GM12878 (cell line): ENCODE measurements around the gene SLC34A3. TPM values are rescaled to one million over a fixed set of nuclear protein-coding genes. Genes with fewer than 3 reads are reported as not detected.

Experiments used
- CREB1 ChIP-seq: IDR thresholded peaks from 2 replicates; pipeline ENCODE4 v1.6.1; 2012; ENCODE audit warnings: low read depth, mild to moderate bottlenecking, inconsistent platforms
- JUND ChIP-seq: IDR thresholded peaks from 2 replicates; pipeline ENCODE4 v1.6.1; 2012; ENCODE audit warnings: low read depth, mild to moderate bottlenecking, low read length, improper control_type of control experiment, moderate library complexity
- NR2C1 ChIP-seq: fragments of 450-650 bp; IDR thresholded peaks from 2 replicates; pipeline ENCODE4 v1.6.1; 2017; ENCODE audit warnings: antibody characterized with exemption, mild to moderate bottlenecking, moderate library complexity
- polyA plus RNA-seq, 11 experiments: library from polyadenylated mRNA; depleted of rRNA in 4 of 11; unstranded in 6 of 11; stranded (reverse) in 5 of 11; fragments of >200 nt; fragmentation: Nextera tagmentation in 4 of 11; fragmentation: Illumina TruSeq in 1 of 11; extraction: Ambion mirVana in 4 of 11; extraction: Trizol in 1 of 11; gene quantifications; 1 replicate in 1 of 11; 2 replicates in 10 of 11; pipeline versions ENCODE4 v1.2.1 to v1.2.3, GENCODE V29; 2011 to 2016; ENCODE audit warnings: inconsistent platforms in 2 of 11, missing spikeins in 2 of 11, low read depth in 1 of 11
- total RNA-seq, 4 experiments: library from RNA; depleted of rRNA in 3 of 4; stranded (reverse); fragments of >200 nt in 3 of 4; fragmentation: Illumina TruSeq in 1 of 4; extraction: Trizol in 1 of 4; gene quantifications; 2 replicates each; pipeline versions ENCODE4 v1.2.1 to v1.2.3, GENCODE V29; 2013 to 2021
- TF ChIP-seq, protein P1 (sequence below): IDR thresholded peaks from 2 replicates; pipeline ENCODE4 v1.6.1; 2011; ENCODE audit warnings: mild to moderate bottlenecking, low read depth, low read length, moderate library complexity; ENCODE audit not compliant: insufficient replicate concordance
- TF ChIP-seq, protein P2 (sequence below): fragments of 450-650 bp; IDR thresholded peaks from 2 replicates; pipeline ENCODE4 v1.6.1; 2018; ENCODE audit warnings: mild to moderate bottlenecking, low read depth, moderate library complexity; ENCODE audit not compliant: partially characterized antibody
- TF ChIP-seq, protein P3 (sequence below): fragments of 450-650 bp; formaldehyde crosslinking; IDR thresholded peaks from 2 replicates; pipeline ENCODE4 v1.5.0; 2022; ENCODE audit warnings: mild to moderate bottlenecking, missing genetic modification characterization

The SLC34A3 gene
- total and polyA plus RNA-seq, 10 of the 15 experiments (the other 5 are each of a cell fraction or from before 2014, with no cell fraction given) = not detected

DNA sequence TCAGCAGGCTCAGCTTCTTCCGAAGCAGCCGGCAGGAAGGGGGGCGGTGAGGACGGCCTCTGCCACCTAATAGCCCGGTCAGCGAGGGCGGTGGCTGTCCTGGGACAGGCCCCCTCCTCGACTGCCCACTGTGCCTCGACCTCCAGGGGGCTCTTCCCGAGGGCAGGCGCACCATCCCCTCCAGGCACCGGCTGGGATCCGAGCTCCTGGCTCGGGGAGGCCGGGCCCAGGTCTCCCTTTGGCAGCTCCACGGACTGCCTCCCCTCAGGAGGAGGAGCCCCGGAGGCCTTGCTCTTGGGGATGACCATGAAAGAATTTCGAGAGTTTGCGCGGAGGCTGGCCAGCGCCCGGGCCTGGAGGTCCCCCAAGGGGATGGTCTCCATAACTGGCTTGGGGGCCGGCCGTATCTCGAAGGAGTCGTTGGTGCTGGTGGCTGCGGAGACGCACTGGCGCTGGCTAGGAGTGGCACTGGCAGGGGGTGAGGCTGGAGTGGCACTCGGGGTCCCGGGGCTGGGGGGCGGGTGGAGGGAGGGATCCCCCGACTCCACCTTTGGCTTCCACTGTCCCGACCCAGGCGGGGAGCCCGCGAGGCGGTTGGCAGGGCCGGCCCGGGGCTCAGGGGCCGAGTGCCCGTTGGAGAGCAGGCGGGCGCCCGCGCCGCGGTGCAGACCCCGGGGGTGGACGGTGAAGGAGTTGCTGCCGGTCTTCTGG lies 31.1 kb upstream of the SLC34A3 start (continued):
- TF ChIP-seq, protein P1, sequence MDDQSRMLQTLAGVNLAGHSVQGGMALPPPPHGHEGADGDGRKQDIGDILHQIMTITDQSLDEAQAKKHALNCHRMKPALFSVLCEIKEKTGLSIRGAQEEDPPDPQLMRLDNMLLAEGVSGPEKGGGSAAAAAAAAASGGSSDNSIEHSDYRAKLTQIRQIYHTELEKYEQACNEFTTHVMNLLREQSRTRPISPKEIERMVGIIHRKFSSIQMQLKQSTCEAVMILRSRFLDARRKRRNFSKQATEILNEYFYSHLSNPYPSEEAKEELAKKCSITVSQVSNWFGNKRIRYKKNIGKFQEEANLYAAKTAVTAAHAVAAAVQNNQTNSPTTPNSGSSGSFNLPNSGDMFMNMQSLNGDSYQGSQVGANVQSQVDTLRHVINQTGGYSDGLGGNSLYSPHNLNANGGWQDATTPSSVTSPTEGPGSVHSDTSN = no peak
- TF ChIP-seq, protein P2, sequence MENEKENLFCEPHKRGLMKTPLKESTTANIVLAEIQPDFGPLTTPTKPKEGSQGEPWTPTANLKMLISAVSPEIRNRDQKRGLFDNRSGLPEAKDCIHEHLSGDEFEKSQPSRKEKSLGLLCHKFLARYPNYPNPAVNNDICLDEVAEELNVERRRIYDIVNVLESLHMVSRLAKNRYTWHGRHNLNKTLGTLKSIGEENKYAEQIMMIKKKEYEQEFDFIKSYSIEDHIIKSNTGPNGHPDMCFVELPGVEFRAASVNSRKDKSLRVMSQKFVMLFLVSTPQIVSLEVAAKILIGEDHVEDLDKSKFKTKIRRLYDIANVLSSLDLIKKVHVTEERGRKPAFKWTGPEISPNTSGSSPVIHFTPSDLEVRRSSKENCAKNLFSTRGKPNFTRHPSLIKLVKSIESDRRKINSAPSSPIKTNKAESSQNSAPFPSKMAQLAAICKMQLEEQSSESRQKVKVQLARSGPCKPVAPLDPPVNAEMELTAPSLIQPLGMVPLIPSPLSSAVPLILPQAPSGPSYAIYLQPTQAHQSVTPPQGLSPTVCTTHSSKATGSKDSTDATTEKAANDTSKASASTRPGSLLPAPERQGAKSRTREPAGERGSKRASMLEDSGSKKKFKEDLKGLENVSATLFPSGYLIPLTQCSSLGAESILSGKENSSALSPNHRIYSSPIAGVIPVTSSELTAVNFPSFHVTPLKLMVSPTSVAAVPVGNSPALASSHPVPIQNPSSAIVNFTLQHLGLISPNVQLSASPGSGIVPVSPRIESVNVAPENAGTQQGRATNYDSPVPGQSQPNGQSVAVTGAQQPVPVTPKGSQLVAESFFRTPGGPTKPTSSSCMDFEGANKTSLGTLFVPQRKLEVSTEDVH = no peak
- TF ChIP-seq JUND (no peak), NR2C1 (no peak), CREB1 (no peak)
- TF ChIP-seq, protein P3, sequence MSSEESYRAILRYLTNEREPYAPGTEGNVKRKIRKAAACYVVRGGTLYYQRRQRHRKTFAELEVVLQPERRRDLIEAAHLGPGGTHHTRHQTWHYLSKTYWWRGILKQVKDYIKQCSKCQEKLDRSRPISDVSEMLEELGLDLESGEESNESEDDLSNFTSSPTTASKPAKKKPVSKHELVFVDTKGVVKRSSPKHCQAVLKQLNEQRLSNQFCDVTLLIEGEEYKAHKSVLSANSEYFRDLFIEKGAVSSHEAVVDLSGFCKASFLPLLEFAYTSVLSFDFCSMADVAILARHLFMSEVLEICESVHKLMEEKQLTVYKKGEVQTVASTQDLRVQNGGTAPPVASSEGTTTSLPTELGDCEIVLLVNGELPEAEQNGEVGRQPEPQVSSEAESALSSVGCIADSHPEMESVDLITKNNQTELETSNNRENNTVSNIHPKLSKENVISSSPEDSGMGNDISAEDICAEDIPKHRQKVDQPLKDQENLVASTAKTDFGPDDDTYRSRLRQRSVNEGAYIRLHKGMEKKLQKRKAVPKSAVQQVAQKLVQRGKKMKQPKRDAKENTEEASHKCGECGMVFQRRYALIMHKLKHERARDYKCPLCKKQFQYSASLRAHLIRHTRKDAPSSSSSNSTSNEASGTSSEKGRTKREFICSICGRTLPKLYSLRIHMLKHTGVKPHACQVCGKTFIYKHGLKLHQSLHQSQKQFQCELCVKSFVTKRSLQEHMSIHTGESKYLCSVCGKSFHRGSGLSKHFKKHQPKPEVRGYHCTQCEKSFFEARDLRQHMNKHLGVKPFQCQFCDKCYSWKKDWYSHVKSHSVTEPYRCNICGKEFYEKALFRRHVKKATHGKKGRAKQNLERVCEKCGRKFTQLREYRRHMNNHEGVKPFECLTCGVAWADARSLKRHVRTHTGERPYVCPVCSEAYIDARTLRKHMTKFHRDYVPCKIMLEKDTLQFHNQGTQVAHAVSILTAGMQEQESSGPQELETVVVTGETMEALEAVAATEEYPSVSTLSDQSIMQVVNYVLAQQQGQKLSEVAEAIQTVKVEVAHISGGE (CRISPR knock-in tag) = no peak
- TF ChIP-seq, all 136 proteins: peak for 0
